GM18907 (cell line): ENCODE data around the gene WNK4.

ENCODE experiments used
- ATAC-seq: cut with Tn5 transposase; IDR thresholded peaks from one replicate; pipeline ENCODE4 v1.9.1; 2021; ENCODE audit warnings: mild to moderate bottlenecking, moderate library complexity; ENCODE audit not compliant: unreplicated experiment

The WNK4 gene

GRCh38 chr17:42795465-42795864, 15.1 kb downstream of the WNK4 start:
- no peak for ATAC-seq

- no peak for ATAC-seq
Observed at GRCh38 chr17:42796066-42796758, 15.8 kb downstream of the WNK4 start.

- no peak for ATAC-seq
Observed at GRCh38 chr17:42797067-42798007, 16.9 kb downstream of the WNK4 start.

GRCh38 chr17:42798011-42798382, 17.6 kb downstream of the WNK4 start:
- ATAC-seq, result no peak

GRCh38 chr17:42798383-42799380, 18.3 kb downstream of the WNK4 start, which contains the start of the genes CNTD1 and COA3:
CNTD1 (plus strand) TSS chr17:42798861; CDS start chr17:42799068, 207 bp downstream.
COA3 (minus strand) TSS chr17:42798704; CDS start chr17:42798681, 23 bp downstream.
- ATAC-seq, result peak; percentile 77

- no peak for ATAC-seq
Observed at GRCh38 chr17:42803074-42803883, 22.9 kb downstream of the WNK4 start.

GRCh38 chr17:42804918-42805367, 24.5 kb downstream of the WNK4 start:
- ATAC-seq, result no peak

GRCh38 chr17:42806249-42806648, 25.8 kb downstream of the WNK4 start:
- ATAC-seq, result no peak

GRCh38 chr17:42809250-42809649, 28.8 kb downstream of the WNK4 start:
- ATAC-seq, result no peak

GRCh38 chr17:42814633-42815399, 34.4 kb downstream of the WNK4 start:
- ATAC-seq, result no peak

GRCh38 chr17:42817866-42818265, 37.5 kb downstream of the WNK4 start:
- ATAC-seq, result no peak

GRCh38 chr17:42818379-42818778, 38.0 kb downstream of the WNK4 start:
- ATAC-seq, result no peak

- no peak for ATAC-seq
Observed at GRCh38 chr17:42819939-42820535, 39.6 kb downstream of the WNK4 start.

GRCh38 chr17:42821176-42821575, 40.8 kb downstream of the WNK4 start:
- no peak for ATAC-seq

- ATAC-seq, result no peak
Observed at GRCh38 chr17:42827472-42827871, 47.1 kb downstream of the WNK4 start.

- no peak for ATAC-seq
Observed at GRCh38 chr17:42830971-42831370, 50.6 kb downstream of the WNK4 start.

- ATAC-seq, result no peak
Observed at GRCh38 chr17:42832213-42832933, 52.0 kb downstream of the WNK4 start.
